Ishikawa (cell line): ENCODE results near the gene FAM200C.

Experiments used
- CEBPB ChIP-seq: IDR thresholded peaks from 2 replicates; pipeline ENCODE4 v1.6.1; 2012
- CREB1 ChIP-seq: IDR thresholded peaks from 2 replicates; pipeline ENCODE4 v1.6.1; 2012; ENCODE audit warnings: low read depth
- EGR1 ChIP-seq: IDR thresholded peaks from 2 replicates; pipeline ENCODE4 v1.6.1; 2012
- EP300 ChIP-seq: IDR thresholded peaks from 2 replicates; pipeline ENCODE4 v1.6.1; 2012; ENCODE audit warnings: borderline replicate concordance
- FOXM1 ChIP-seq: IDR thresholded peaks from 2 replicates; pipeline ENCODE4 v1.6.1; 2012; ENCODE audit warnings: low read depth, borderline replicate concordance
- MAX ChIP-seq: IDR thresholded peaks from 2 replicates; pipeline ENCODE4 v1.6.1; 2012
- NFIC ChIP-seq: IDR thresholded peaks from 2 replicates; pipeline ENCODE4 v1.6.1; 2012
- RAD21 ChIP-seq: IDR thresholded peaks from 2 replicates; pipeline ENCODE4 v1.6.1; 2012; ENCODE audit warnings: low read depth
- TAF1 ChIP-seq: IDR thresholded peaks from 2 replicates; pipeline ENCODE4 v1.6.1; 2012; ENCODE audit warnings: low read depth, mild to moderate bottlenecking
- TCF12 ChIP-seq: IDR thresholded peaks from 2 replicates; pipeline ENCODE4 v1.6.1; 2012; ENCODE audit warnings: low read depth
- TEAD4 ChIP-seq: IDR thresholded peaks from 2 replicates; pipeline ENCODE4 v1.6.1; 2012
- YY1 ChIP-seq: IDR thresholded peaks from 2 replicates; pipeline ENCODE4 v1.6.1; 2012; ENCODE audit warnings: low read depth
- ZBTB7A ChIP-seq: IDR thresholded peaks from 2 replicates; pipeline ENCODE4 v1.6.1; 2012; ENCODE audit warnings: low read depth
- TF ChIP-seq, protein P1 (sequence below): IDR thresholded peaks from 2 replicates; pipeline ENCODE4 v1.6.1; 2012
- TF ChIP-seq, protein P2 (sequence below): IDR thresholded peaks from 2 replicates; pipeline ENCODE4 v1.6.1; 2012; ENCODE audit warnings: low read depth, mild to moderate bottlenecking

The FAM200C gene

DNA sequence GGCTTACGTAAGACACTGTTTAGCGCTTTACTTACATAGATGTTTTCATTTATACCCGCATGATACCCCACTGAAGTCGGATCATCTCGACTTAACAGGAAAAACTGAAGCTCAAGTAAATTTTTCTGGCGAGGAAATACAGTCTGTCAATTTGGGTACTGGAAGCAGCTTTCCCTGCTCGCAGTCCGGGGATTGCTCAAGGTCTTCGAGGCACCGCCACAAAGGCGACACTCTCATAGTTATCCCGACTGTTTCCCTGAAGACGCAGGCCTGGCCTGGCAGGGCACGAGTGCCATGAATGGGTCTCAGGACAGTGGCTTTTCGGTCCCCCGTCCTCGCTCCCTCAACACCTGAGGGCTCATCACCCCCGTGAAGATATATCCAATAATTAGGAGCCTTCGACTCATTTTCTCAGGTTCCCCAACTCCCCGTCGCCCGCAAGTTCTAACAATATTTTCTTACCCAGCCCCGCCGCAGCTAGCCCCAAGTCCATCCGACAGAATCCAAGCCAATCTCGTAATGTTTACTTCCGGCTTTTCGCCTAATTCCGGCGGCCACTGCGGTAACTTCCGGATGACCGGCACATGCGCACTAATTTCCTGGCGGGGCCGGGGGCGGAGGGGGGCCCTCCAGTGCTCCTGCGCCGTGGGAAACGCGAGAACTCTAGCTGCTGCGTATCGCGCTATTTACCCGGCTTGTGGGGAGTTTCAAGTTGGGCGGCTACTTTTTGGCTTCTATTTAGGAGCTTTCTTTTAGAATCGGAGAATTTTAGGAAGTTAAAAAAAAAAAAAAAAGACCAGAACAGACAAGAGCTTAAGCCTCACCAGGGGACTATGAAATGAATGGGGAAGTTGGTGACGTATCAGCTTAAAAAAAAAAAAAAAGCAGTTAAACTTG is 19.0 kb upstream of the FAM200C start, which contains the start of gene SLU7:
Gene SLU7 (minus strand): TSS at position 521 of the 897 bp plus-strand sequence. CDS start 3,787 bp downstream, outside the sequence.
- TF ChIP-seq TEAD4 = 0 out of 2 replicates have a peak, but pooled peaks have one; percentile 13
- peak; percentile 49; the same call in 1 of the 2 replicates for TF ChIP-seq CREB1
- TF ChIP-seq, protein P1, sequence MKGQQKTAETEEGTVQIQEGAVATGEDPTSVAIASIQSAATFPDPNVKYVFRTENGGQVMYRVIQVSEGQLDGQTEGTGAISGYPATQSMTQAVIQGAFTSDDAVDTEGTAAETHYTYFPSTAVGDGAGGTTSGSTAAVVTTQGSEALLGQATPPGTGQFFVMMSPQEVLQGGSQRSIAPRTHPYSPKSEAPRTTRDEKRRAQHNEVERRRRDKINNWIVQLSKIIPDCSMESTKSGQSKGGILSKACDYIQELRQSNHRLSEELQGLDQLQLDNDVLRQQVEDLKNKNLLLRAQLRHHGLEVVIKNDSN = no peak
- peak; percentile 61; the same call in 1 of the 2 replicates for TF ChIP-seq TAF1
- peak; percentile 46 for TF ChIP-seq MAX
- TF ChIP-seq FOXM1 = 0 out of 2 replicates have a peak, but pooled peaks have one; percentile 19
- peak; percentile 72 for TF ChIP-seq ZBTB7A
- peak; percentile 81 for TF ChIP-seq EGR1
- TF ChIP-seq CEBPB = no peak

DNA sequence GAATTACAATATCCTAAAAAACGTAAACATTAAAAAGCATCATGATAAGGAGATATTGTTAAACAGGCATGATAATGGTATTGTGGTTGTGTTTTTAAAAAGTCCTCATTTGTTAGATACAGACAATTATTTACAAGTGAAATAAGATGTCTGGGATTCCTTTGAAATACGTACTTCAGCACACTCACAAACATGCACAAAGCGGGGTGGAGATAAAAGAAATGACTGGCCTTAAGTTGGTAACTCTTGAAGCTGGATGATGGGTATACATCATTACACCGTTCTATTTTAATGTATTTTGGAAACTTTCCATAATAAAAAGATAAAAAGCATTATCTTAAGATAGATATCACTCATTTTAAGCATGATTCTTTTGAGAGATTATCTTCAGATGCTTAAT is 1.0 kb downstream of the FAM200C start:
- TF ChIP-seq TCF12 (no peak), NFIC (no peak), MAX (no peak), TEAD4 (no peak), YY1 (no peak), EP300 (no peak), CEBPB (no peak), CREB1 (no peak), TAF1 (no peak), FOXM1 (no peak), EGR1 (no peak), ZBTB7A (no peak), RAD21 (no peak)
- TF ChIP-seq, protein P1 = no peak
- TF ChIP-seq, protein P2, sequence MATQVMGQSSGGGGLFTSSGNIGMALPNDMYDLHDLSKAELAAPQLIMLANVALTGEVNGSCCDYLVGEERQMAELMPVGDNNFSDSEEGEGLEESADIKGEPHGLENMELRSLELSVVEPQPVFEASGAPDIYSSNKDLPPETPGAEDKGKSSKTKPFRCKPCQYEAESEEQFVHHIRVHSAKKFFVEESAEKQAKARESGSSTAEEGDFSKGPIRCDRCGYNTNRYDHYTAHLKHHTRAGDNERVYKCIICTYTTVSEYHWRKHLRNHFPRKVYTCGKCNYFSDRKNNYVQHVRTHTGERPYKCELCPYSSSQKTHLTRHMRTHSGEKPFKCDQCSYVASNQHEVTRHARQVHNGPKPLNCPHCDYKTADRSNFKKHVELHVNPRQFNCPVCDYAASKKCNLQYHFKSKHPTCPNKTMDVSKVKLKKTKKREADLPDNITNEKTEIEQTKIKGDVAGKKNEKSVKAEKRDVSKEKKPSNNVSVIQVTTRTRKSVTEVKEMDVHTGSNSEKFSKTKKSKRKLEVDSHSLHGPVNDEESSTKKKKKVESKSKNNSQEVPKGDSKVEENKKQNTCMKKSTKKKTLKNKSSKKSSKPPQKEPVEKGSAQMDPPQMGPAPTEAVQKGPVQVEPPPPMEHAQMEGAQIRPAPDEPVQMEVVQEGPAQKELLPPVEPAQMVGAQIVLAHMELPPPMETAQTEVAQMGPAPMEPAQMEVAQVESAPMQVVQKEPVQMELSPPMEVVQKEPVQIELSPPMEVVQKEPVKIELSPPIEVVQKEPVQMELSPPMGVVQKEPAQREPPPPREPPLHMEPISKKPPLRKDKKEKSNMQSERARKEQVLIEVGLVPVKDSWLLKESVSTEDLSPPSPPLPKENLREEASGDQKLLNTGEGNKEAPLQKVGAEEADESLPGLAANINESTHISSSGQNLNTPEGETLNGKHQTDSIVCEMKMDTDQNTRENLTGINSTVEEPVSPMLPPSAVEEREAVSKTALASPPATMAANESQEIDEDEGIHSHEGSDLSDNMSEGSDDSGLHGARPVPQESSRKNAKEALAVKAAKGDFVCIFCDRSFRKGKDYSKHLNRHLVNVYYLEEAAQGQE = no peak

DNA sequence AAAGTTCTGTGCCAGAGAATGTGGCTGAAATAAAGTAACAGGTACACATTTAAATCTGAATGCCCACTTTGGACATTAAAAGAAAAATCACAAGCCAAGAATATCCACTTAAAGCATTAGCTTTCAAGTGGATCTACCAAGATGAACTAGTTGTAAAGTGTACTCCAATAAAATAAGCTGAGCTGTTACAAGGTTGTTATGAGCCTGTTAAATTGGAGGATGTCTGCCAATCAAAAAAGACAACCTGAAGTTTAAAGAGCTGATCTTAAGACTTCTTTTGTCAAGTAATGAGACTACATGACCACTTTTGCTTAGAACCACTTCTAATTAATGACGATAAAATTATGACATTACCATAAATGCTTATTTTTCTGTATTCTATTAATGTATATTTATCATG is 2.4 kb downstream of the FAM200C start:
- TF ChIP-seq, protein P1 = no peak
- TF ChIP-seq RAD21 (no peak), YY1 (no peak), CEBPB (no peak), TAF1 (no peak), NFIC (no peak), MAX (no peak), ZBTB7A (no peak), EP300 (no peak), FOXM1 (no peak), CREB1 (no peak), EGR1 (no peak), TEAD4 (no peak), TCF12 (no peak)
- TF ChIP-seq, protein P2 = no peak

DNA sequence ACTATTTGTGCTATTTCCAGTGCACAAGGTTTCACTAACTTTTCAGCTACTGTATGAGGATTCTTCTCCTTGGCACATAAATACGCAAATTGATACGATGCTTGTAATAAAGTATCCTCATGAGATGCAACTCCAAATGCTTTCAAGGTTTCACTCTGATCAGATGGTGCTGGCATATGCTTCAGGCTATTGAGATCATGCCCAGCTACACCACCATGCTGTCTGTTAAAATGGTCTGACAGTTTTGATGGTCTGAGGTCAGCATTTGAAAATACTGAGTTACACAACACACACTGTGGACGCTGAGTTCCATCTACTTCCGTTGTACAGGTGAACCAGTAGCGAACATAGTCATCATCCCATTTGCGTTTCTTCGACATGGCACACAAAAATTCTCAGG is 4.7 kb downstream of the FAM200C start:
- no peak for TF ChIP-seq TEAD4
- TF ChIP-seq FOXM1 = no peak
- no peak for TF ChIP-seq MAX
- no peak for TF ChIP-seq TAF1
- TF ChIP-seq TCF12 = no peak
- TF ChIP-seq YY1 = no peak
- TF ChIP-seq RAD21 = no peak
- no peak for TF ChIP-seq ZBTB7A
- no peak for TF ChIP-seq CREB1
- TF ChIP-seq, protein P1 = no peak
- TF ChIP-seq CEBPB = no peak
- no peak for TF ChIP-seq EGR1
- no peak for TF ChIP-seq EP300
- no peak for TF ChIP-seq NFIC
- TF ChIP-seq, protein P2 = no peak
